ENCODE data around the gene DLG3.
"Not testable (repeated sequence)": the region's sequence is repeated elsewhere in the genome, so short reads cannot be mapped to it uniquely, and the experiment has no call there.

DLG3 gene

DNA sequence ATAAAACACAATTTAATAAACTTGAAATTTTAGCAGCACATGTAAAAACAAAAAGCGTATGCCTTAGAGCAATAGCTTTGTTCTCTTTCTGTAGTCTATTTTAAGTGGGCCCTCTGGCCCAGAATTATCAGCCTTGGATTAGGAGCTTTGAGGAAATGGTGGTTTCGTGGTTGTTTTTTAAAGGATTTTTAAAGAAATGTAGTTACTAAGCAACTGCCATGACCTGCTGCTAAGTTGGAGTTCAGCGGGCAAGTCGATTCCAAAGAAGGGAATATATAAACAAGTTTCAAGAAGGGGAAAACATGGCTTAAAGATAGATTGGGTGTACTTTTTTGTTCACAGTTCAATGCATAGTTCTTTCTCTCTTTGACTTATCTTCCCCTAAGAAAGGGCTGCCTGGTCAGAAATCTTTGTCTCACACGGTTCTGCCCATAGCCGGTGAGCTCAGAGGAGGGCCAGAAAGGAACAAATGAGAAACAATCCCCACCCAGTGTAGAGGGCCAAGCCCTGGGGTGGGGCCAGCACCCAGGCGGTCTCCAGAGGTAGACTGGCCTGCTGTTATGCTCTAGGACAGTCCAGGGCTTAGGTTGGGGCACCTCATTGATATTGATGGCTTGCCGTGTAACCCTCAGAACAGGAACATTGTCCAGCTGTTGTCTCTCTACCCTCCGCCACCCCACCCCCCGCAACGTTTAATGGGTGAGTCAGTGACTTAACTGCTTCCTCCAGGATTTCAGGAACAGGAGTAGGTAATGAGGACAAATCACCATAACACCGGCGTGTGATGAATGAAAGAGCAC is 32.5 kb downstream of the DLG3 start:
- peak; percentile 9 for DNase-seq (ENCODE audit: low read depth)

DNA sequence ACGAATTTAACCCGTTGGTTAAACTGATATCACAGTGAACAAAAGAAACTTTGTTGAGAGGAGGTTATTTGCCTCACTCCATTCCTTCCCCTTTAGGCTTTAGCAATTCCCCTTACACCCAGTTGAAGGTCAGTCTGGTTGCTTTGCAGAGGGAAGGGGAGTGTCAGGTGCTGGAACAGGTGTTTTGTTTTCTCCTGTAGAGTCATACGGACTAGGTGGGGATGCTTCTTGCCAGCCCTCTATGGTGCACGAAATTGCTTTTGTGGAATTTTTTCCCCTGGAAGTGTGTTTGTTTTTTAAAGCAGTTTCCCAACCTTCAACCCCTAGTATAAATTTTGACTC is 33.1 kb downstream of the DLG3 start:
- no peak for DNase-seq (ENCODE audit: low read depth)

DNA sequence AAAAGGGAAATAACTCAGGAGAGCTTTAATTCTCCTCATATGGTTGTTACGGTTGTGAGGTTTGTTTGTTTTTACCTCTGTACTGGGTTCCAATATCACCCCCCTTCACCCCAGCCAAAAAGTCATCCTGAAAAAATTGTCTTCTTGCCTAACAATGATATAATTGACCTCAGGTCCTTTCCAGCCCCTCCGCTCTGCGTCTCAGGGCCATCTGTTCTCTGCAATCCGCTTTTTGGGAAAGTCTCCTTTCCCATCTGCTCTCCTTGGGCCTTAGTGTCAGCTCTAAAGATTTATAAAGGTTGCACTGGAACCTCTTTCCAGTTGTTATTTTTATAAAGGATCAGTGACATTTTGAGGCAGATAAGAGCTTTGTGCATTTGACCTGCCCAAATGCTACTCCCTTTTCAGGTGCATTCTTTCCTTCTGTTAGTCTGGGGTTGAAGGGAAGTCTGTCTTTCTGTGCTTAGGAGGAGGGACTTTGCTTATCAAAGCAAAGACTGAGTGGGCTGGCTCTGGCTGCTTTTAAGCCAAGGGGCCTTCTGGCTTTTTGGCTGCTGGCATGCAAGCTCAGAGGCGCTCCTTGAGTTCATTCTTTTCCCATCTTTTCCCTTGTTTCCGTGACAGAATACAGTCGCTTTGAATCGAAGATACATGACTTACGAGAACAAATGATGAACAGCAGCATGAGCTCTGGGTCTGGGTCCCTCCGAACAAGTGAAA is 34.1 kb downstream of the DLG3 start:
- DNase-seq (ENCODE audit: low read depth) = no peak

DNA sequence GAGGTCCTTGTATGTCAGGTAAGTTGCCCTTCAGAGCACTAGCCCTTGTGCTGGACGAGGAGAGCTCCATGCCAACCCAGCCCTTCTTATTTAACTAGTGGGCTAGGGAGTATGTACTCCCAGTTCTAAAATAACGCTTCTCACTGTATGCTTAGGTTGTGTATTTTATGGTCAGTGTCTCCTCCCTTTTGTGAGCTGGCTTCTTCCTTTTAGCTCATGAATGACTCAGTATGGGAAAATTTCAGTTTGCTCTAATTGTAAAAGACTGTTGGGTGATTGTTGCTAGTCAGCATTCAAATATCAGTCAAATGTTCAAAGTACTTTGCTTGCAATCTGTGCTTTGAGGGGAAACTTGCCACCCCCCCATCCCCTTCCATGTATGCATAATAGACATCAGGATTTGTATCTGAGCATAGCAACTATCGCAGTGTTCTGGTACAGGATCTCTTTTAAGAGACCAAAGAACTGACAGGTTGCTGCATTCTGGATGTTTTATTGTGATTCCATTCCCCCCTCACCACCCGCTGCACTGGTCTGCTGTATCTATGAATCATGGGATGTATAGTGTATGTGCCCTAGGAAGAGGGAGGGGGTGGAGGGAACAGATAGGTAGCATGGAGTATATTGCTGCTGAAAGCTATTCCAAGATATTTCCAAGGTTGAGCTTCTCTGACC is 34.7 kb downstream of the DLG3 start:
- peak; percentile 19 for DNase-seq (ENCODE audit: low read depth)

DNA sequence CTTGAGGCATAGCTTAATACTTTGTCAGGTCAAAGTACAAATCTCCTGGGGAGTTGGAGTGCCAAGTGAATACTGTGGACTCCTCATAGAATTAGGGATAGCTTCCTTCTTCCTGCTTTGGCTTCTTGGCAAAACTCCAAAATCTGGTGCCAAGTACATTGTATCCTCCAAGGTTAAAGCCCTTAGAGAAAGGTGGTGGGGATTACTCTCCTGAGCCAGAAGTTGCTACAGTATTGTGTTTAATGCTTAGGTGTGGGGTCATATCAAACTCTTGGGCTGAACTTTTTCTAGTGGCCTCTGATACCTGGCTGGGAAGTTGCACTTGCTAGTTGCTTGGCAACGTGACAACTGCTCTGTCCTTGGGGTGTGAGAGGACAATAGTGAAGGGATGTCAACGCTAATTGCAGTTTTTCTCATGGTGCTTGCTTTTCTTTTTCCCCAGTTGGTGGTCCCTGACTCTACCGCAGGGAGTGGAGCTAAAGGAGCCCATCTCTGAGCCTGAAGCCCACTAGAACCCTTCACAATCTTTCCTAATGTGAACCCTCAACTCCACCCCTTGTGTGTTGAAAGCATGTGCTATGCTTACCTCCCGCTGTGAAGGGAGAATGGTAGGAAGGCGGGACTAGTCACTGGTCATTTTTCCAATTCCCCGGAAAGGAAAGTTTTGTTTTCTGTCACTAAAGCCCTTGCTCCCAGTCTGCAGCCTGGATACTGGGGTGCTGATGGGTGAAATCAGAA is 35.5 kb downstream of the DLG3 start:
- DNase-seq (ENCODE audit: low read depth) = no peak

DNA sequence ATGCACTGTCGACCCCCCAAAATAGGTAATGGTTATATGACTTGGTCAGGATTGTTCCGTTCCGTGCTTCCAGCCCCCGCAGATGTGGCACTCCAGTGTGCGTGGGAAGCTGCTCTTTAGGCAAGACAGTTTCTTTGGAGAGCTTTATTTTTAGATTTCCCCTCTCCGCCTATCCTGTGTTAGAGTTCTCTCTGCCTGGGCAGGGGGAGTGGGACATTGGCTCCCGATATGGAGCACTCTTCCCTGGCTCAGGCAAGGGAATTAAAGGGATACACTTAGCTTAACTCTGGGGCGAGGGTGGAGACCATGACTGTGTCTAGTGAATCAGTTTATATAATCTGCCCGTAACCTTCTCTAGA is 36.0 kb downstream of the DLG3 start:
- no peak for DNase-seq (ENCODE audit: low read depth)

DNA sequence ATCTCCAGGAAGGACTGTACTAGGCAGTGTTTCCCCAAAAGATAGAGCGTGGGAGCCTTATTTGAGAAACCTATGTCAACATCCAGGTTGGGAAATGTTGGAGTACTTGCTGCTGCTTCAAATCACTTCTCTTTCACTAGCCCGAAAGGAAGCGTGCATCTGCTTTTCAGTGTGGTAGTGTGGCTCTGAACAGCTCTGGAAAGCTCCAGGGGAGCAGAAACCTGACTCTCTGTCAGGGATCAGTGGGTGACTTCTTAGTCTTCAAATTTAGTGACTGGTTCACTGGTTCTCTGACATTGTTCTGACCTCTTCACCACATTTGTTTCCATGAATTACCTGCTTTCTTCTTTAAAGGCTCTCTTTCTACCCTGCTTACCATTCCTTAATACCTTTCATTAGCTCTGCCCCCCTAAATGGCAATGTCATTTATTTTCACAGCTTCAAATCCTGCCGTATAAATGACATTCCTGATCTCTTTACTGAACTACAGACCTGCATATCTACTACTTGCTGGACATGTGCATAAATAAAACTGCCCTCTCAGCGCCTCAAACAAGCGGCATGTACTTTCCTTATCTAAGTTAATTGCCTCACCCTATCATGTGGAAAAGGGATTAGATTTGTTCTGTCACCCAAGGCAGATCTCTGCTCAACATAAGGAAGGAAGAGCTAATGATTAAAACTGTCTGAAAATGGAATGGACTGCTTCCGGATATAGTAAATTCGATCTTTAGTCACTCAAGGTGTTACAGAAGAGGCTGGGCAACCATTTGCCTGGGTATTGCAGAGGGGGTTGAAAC is 37.0 kb downstream of the DLG3 start:
- DNase-seq (ENCODE audit: low read depth) = no peak

DNA sequence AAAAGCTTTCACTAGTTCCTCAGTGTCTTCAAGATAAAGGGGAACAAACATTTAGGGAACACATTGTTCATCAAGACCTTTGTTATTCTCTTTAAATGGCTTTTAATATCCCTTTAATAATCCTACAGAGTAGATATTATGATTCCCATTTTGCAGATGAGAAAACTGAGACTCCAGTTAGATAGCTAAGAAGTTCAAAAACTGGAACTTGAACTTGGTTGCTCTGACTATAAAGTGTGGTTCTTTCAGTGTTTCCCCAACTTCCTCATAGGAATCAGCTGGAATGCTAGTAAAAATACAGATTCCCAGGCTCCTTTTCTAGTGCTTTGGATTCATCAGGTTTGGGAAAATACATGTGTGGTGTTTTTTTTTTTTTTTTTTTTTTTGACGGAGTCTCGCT is 37.7 kb downstream of the DLG3 start:
- DNase-seq (ENCODE audit: low read depth) = no peak

DNA sequence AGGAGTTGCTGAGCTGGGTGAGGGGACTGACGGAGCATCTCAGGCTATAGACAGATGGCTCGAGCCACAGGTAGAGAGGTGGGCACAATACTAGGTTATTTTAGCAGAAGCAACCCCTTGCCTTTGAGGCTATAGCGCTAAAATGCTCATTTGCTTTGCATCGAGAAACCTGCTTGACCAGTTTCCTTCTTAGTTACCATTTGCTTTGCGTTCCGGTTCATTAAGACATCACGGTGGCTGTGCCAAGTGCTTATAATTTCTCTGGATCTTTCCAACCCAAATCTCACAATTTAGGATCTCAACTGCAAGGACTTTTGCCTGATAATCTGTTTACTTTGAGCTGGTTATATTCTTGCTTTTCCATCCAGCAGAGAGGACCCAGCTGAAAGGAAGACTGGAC is 40.8 kb downstream of the DLG3 start:
- no peak for DNase-seq (ENCODE audit: low read depth)

DNA sequence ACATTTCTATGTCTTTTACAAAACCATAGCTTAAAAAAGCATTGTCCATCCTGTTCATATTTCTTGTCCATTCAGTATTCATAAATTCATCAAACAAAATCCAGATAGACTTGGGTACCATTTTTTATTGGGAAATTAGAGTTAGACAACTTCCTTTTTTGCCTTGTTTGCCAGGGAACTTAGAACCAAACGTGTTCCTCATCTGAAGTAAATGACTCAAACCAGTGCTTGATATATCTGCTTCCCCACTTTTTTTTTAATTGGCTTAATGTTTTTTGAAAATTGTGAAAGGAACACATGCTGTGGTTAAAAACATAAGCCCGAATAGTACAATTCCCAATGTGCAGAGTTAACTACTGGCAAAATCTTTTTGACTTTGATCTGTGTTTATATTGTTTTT is 44.2 kb downstream of the DLG3 start:
- no peak for DNase-seq (ENCODE audit: low read depth)

DNA sequence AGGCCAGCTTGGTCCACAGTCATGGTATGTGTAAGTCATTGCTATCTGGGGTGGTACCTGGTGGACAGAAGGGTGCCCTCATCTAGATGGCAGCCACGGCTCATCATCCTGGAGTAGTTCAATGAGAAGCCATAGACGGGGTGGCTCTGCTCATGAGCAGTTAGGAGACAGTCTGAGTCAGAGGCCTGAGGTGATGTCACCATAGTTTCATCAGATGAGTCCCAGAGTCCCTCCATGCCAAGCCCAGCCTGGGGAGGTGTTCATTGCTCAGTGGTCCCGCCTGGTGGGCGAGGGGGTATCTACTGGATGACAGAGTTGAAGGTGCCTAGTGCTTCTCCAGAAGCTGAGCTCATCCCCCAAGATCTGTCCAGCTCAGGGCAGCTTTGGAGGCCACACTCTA is 49.8 kb downstream of the DLG3 start:
- no peak for DNase-seq (ENCODE audit: low read depth)

DNA sequence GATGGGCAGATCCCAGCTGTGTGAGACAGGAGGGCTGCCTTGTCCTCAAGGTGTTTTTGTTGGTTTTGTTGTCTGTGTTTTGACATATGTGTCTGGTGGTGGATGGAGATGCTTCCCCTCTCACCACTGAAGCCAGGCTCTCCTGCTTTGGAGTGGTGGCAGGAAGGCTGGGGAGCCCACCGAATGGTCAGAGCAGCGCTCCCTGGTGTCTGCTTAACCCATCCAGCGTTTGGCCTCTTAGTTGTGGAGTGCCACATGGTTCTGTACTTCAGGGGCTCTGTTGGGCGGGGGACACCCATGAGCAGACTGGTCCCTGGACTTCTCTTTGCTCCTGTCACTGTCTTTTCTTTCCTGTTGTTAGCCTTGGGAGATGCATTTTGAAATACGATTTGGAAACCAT is 51.9 kb downstream of the DLG3 start:
- DNase-seq (ENCODE audit: low read depth) = no peak

DNA sequence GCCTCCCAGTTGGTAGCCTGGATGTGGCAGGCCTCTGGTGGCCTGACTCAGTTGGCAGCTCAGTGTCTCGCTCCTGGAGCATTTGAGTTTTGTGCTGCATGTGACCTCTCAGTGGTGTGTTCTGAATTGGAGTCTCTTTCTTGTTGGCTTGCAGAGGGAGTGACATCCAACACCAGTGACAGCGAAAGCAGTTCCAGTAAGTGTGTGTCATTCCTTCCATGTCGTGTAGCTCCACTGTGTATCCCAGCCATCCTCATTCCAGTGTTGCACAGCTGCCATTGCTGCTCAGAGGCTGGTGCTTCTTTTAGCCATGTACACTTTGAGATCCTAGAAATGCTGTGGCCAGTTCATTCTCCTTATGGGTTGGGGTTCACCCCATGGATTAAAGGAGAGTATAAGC is 52.4 kb downstream of the DLG3 start:
- DNase-seq (ENCODE audit: low read depth) = no peak

DNA sequence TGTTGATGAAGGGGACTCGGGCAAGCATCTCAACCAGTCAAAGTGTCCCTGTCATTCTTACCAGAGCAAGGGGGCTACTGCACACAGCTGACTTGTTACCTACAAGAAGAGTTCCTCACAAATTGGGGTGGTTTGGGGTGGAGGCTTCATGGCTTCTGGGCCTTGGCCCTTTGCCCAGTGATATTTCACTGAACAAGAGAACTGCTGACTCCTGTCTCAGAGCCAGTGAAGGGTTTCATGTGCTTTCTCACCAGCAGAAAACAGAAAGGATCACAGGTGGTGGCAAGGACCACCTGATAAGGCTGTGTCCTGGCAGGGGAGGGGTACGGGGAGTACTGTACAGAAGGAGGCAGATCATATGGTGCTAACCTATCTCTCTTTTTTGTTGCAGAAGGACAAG is 53.5 kb downstream of the DLG3 start:
- DNase-seq (ENCODE audit: low read depth) = no peak

DNA sequence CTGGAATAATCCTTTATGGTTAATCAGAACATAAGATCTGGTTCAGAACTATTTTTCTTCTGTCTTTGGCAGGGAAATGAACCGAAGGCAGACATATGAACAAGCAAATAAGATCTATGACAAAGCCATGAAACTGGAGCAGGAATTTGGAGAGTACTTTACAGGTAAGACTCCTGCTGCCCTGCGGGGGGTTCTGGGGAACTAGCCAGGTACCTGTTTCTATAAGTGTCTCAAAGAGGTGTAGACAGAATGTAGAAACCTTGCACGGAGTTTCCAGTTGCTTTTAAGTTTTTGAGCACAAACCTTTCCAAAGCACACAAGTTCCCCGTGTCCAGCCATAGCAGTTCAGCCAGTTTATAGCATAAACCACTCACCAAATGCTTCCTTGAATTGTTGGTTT is 56.2 kb downstream of the DLG3 start:
- no peak for DNase-seq (ENCODE audit: low read depth)

DNA sequence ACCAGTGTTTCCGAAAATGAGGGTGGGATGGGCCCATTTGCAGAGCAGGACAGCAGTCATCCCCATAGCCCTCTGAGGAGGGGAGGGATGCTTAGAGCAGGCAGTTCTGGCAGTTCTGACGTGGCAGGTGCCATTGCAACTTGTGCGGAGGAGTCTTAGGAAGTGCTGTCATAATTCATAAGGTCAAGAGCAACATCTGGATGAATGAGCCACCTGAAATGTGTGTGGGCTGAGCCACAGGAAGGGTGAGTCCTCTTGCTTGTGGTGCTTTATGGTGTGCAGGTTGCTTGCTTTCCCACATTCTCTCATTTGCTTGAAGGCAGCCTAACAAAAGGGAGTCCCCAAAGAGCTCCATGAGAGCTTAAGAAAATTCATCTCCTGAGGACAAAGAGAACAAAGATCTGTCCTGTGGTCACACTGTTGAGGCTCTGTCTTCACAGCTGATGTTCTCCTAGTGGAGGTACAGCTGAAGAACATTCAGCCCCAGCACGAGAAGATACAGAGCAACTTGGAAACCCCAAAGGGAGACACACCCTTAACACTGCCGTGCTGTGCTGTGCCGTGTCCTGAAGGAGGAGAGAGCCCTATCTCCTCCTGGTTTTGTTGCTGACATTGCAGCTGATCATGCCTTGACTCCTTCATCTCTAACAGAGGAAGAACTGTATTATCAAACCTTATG is 60.3 kb downstream of the DLG3 start:
- no peak for DNase-seq (ENCODE audit: low read depth)

DNA sequence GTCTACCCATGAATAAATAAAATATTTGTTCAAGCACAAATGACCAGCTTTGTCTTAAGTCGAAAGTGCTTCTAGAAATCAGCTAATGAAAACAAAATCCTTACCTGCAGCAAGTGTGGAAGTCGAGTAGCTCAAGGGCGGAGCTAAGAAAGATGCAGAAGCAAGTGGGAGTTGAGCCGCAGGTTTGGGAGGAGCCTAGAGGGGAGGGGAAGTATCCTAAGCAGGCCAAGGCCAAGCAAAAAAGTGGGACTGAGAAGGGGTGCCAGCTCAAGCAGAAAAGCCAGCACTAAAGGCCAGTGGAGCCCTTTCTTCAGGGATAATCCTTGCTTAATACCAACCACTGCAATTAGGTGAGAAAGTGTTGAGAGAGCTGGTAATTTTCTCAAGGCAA is 60.8 kb downstream of the DLG3 start:
- DNase-seq (ENCODE audit: low read depth) = no peak

DNA sequence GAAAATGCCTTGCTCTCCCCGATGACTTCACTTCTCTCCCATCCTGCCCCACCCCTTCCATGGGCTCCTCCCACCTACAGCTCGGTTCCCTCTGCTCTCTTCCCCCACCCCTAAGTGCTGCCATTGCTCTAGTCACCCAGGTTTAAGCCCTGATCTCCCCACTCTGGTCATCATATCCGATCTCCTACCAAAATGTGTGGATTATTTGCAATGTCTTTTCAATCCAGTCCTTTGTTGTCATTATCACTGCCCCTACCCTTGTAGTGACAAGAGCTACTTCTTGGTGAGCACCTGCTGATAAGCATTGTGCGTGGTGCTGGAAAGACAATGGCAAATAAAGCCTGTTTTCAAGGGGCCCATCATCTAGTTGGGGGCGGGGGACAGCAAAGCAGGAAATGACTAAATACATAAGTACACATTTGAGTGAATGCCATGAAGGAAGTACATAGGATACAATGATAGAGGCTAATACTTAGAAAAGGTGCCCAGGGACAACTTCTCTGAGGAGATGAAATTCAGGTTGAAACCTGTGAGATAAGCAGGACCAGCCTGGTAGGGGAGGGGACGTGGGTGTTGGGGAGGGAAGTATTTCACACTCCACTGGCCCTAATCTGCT is 63.8 kb downstream of the DLG3 start:
- DNase-seq (ENCODE audit: low read depth) = no peak

DNA sequence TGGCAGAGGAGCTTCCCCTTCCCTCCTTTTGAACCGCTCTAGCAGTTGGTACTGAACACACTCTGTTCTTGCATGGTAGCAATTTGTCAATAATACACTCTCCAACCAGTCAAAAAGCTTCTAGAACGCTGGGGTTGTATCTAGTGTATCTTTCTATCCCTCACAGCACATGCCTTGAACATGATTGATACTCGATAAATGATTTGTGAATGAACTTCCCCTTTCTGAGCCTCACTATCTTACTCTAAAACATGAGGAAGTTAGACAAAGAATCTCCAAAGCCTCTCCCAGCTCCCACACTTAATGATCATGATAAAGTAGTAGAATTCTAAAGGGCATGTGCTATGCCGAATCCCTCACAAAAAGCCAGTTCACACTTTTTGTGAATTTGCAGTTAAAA is 64.4 kb downstream of the DLG3 start:
- DNase-seq (ENCODE audit: low read depth) = no peak

DNA sequence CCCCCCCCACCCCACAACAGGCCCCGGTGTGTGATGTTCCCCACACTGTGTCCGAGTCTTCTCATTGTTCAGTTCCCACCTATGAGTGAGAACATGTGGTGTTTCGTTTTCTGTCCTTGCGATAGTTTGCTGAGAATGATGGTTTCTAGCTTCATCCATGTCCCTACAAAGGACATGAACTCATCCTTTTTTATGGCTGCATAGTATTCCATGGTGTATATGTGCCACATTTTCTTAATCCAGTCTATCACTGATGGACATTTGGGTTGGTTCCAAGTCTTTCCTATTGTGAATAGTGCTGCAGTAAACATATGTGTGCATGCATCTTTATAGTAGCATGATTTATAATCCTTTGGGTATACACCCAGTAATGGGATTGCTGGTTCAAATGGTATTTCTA is 70.6 kb downstream of the DLG3 start:
- not testable (repeated sequence) for DNase-seq (ENCODE audit: low read depth)

DNA sequence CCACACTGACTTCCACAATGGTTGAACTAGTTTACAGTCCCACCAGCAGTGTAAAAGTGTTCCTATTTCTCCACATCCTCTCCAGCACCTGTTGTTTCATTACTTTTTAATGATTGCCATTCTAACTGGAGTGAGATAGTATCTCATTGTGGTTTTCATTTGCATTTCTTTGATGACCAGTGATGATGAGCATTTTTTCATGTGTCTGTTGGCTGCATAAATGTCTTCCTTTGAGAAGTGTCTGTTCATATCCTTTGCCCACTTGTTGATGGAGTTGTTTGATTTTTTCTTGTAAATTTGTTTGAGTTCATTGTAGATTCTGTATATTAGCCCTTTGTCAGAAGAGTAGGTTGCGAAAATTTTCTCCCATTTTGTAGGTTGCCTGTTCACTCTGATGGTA is 71.1 kb downstream of the DLG3 start:
- not testable (repeated sequence) for DNase-seq (ENCODE audit: low read depth)

Data from fibroblast of gingiva (primary cell).